GM12864 (cell line): ENCODE data around the gene DCDC2C.

ENCODE experiments used
- DNase-seq: peaks from one replicate; pipeline ENCODE4 v3.0.0-alpha.2; 2011; ENCODE audit warnings: low read depth
- H3K4me3 ChIP-seq: 2 replicates; pipeline ENCODE4 v1.5.1; 2011; ENCODE audit warnings: mild to moderate bottlenecking, low read depth, low read length, control low read depth
- TF ChIP-seq, protein P1 (sequence below): IDR thresholded peaks from 2 replicates; pipeline ENCODE4 v1.5.1; 2011; ENCODE audit warnings: low read depth, mild to moderate bottlenecking, moderate library complexity, low read length, control low read depth, inconsistent platforms; ENCODE audit errors: missing control alignments

The DCDC2C gene

GRCh38 chr2:3708576-3708975, 5.2 kb downstream of the DCDC2C start:
- no peak overlapping the region for H3K4me3 ChIP-seq
- TF ChIP-seq, protein P1, sequence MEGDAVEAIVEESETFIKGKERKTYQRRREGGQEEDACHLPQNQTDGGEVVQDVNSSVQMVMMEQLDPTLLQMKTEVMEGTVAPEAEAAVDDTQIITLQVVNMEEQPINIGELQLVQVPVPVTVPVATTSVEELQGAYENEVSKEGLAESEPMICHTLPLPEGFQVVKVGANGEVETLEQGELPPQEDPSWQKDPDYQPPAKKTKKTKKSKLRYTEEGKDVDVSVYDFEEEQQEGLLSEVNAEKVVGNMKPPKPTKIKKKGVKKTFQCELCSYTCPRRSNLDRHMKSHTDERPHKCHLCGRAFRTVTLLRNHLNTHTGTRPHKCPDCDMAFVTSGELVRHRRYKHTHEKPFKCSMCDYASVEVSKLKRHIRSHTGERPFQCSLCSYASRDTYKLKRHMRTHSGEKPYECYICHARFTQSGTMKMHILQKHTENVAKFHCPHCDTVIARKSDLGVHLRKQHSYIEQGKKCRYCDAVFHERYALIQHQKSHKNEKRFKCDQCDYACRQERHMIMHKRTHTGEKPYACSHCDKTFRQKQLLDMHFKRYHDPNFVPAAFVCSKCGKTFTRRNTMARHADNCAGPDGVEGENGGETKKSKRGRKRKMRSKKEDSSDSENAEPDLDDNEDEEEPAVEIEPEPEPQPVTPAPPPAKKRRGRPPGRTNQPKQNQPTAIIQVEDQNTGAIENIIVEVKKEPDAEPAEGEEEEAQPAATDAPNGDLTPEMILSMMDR = no peak
- DNase-seq = no peak

DNA sequence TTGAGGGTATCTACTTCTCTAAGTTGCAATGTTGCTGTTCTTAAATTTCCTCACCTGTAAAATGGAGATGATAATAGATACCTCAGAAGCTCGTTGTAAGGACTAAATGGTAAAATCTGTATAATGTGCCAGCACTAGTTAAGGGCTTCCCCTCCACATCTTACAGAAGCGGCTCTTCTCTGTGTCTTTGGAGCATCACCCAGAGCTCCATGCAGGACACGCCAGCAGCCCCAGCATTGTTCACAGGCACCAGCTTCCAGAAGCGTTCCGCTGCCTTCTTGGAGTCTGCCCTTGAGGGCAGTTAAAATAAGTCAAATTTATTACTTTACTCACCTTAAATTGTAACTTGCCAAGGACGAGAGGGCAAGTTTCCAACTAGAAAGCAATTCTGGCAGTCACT, 5.8 kb downstream of the DCDC2C start:
- no peak for DNase-seq
- TF ChIP-seq, protein P1 = no peak

GRCh38 chr2:3712424-3712823, 9.0 kb downstream of the DCDC2C start:
- H3K4me3 ChIP-seq = no peak overlapping the region
- TF ChIP-seq, protein P1 = no peak
- no peak for DNase-seq

More for the DNA sequence above, 5.8 kb downstream of the DCDC2C start:
- no peak overlapping the region for H3K4me3 ChIP-seq

DNA sequence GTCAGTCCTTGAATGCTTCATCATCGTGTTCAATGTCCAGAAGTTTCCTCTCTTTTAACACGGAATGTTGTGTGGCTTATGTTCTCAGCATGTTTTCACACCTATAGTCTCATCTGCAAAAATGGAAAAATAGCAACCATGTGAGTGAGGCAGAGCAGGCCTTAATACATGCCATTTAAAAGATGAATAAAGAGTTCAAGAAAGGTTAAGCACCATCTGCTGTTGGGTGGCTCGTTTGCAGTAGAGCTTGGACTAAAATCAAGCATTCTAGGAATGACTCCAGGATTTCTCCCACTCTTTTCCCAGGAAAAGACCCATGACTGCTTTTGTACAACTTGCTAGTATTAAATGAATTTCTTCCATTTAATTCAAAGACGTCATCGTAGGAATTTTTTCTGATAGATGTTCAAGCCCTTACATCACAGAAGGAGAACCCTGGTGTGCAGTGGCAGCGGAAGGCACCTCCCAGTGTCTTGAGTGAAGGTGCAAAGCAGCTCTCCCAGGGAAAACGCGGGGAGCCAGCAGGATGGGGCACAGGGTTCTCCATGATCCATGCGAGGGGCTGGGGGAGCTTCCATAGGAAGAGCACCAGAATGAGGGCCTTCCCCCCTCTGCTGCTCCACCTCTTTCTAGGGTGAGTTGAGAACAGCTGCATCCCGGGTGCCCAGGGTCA, 9.6 kb downstream of the DCDC2C start:
- TF ChIP-seq, protein P1 = no peak
- no peak for DNase-seq
- H3K4me3 ChIP-seq = no peak overlapping the region

DNA sequence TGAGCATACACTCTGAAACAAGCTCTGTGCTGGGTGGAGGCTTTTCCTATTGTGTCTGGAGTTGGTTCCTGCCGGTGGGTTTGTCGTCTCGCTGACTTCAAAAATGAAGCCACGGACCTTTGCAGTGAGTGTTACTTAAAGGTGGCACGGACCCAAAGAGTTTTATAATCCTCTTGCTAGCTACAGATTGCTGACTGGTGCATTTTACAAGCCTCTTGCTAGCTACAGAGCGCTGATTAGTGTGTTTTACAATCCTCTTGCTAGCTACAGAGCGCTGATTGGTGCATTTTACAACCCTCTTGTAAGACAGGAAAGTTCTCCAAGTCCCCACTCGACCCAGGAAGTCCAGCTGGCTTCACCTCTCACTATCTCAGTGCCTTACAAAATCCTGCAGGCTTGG, 15.3 kb downstream of the DCDC2C start:
- no peak overlapping the region for H3K4me3 ChIP-seq
- TF ChIP-seq, protein P1 = no peak
- no peak for DNase-seq

GRCh38 chr2:3725002-3725401, 21.6 kb downstream of the DCDC2C start:
- TF ChIP-seq, protein P1 = no peak
- H3K4me3 ChIP-seq = no peak overlapping the region
- DNase-seq = no peak

GRCh38 chr2:3725458-3726250, 22.3 kb downstream of the DCDC2C start:
- no peak overlapping the region for H3K4me3 ChIP-seq
- TF ChIP-seq, protein P1 = no peak
- no peak for DNase-seq
